ENCODE results near the gene DNAJC13. TPM values are rescaled to one million over a fixed set of nuclear protein-coding genes. Genes with fewer than 3 reads are reported as not detected.

Gene DNAJC13
- polyA plus RNA-seq, 3 donors = 18.7 to 32.3 (median 20.8) TPM

DNA sequence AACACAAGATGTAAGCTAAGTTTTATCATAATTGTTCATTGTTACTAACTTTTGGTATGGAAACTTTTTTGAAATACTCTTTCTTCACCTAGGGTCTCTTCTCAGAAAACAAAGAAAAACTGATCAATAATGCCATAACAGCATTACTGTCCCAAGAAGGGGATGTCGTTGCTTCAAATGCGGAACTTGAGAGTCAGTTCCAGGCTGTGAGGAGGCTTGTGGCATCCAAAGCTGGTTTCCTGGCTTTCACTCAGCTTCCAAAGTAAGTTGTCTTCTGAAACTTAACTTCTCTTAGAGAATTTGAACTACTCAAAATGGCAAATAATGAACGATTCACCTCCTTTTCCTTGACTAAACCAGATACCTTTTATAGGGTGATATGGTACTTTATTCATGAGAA is 39.3 kb downstream of the DNAJC13 start:
- H3K9me3 Mint-ChIP-seq = peaks cover 0 to 1% (median 0%) of the 10 kb centered on the region in 7 donors
- 54% methylated on average over 2 of the region's 3 CpGs for WGBS (ENCODE audit: insufficient coverage)
- H3K4me2 ChIP-seq (replicated peaks; ENCODE audit: extremely low read depth, low read length, poor library complexity, severe bottlenecking) = no peak overlapping the region
- intact Hi-C loops (cut with micrococcal nuclease) = no loop called here
- H3K79me2 ChIP-seq (ENCODE audit: insufficient read depth, low read length) = peaks cover 2% of the 10 kb centered on the region
- no peaks in the 10 kb centered on the region for H3K27me3 Mint-ChIP-seq (ENCODE audit: low read depth in 3 of 3)
- H3K4me3 Mint-ChIP-seq = no peak overlapping the region
- TF ChIP-seq, protein P1, sequence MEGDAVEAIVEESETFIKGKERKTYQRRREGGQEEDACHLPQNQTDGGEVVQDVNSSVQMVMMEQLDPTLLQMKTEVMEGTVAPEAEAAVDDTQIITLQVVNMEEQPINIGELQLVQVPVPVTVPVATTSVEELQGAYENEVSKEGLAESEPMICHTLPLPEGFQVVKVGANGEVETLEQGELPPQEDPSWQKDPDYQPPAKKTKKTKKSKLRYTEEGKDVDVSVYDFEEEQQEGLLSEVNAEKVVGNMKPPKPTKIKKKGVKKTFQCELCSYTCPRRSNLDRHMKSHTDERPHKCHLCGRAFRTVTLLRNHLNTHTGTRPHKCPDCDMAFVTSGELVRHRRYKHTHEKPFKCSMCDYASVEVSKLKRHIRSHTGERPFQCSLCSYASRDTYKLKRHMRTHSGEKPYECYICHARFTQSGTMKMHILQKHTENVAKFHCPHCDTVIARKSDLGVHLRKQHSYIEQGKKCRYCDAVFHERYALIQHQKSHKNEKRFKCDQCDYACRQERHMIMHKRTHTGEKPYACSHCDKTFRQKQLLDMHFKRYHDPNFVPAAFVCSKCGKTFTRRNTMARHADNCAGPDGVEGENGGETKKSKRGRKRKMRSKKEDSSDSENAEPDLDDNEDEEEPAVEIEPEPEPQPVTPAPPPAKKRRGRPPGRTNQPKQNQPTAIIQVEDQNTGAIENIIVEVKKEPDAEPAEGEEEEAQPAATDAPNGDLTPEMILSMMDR (IDR thresholded peaks at IDR 0.05) = no peak
- no peak overlapping the region for H2AFZ ChIP-seq (ENCODE audit: insufficient read depth, low read depth, low read length, poor library complexity, severe bottlenecking)
- H3K9me3 ChIP-seq (replicated peaks in 1 of 2; ENCODE audit: control insufficient read depth in 1 of 2, insufficient read depth in 1 of 2, low read length in 2 of 2) = no peaks in the 10 kb centered on the region
- no peak overlapping the region for H3K9ac ChIP-seq (ENCODE audit: insufficient read depth, low read length, poor library complexity, severe bottlenecking)
- H4K20me1 ChIP-seq (ENCODE audit: insufficient read depth, low read length) = peaks cover 7% of the 10 kb centered on the region
- peaks cover 23 to 39% of the 10 kb centered on the region in 2 donors for H3K4me1 ChIP-seq (ENCODE audit: control insufficient read depth in 1 of 2, insufficient read depth in 2 of 2, low read length in 2 of 2)
- peaks cover 71 to 81% of the 10 kb centered on the region in 2 donors for H3K36me3 Mint-ChIP-seq
- peak overlapping the region in 4 of 7 donors; percentile 53 to 76 (median 68) for H3K27ac Mint-ChIP-seq
- H3K36me3 ChIP-seq (replicated peaks in 1 of 2; ENCODE audit: control insufficient read depth in 1 of 2, insufficient read depth in 2 of 2, low read length in 2 of 2) = peaks cover 85 to 97% of the 10 kb centered on the region in 2 donors
- peak overlapping the region in 1 of 2 donors; percentile 61 for H3K27ac ChIP-seq (ENCODE audit: low read depth in 1 of 2, low read length in 2 of 2)
- H3K4me3 ChIP-seq (replicated peaks in 1 of 3; ENCODE audit: low read depth in 2 of 3, low read length in 3 of 3) = no peak overlapping the region
- peaks cover 31% of the 10 kb centered on the region for H3K4me1 Mint-ChIP-seq
- H3K27me3 ChIP-seq (ENCODE audit: control insufficient read depth in 2 of 2, insufficient read depth in 2 of 2, low read length in 2 of 2) = no peaks in the 10 kb centered on the region
- DNase-seq = peak; percentile 8 to 27 (median 10)

DNA sequence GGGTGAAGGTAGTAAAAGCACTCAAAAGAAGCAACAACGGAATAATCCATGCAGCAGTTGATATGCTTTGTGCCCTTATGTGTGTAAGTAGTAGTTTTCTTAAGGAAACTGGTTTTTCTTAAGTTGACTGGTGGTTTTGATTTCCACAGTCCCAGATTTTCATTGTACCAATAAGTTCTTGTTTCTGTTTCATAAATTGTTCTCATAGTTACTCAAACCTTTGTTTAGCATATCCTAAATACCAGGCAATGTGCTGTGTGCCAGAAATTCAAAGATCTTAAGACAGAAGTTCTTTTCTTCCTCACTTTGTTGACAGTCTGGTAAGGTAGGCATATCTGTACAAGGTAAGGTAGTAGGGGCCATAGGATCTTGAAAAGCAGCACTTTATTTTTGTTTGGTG is 40.0 kb downstream of the DNAJC13 start:
- peaks cover 0 to 1% (median 0%) of the 10 kb centered on the region in 7 donors for H3K9me3 Mint-ChIP-seq
- no peak overlapping the region for H3K4me2 ChIP-seq (replicated peaks; ENCODE audit: extremely low read depth, low read length, poor library complexity, severe bottlenecking)
- no peaks in the 10 kb centered on the region for H3K9me3 ChIP-seq (replicated peaks in 1 of 2; ENCODE audit: control insufficient read depth in 1 of 2, insufficient read depth in 1 of 2, low read length in 2 of 2)
- H3K27ac ChIP-seq (ENCODE audit: low read depth in 1 of 2, low read length in 2 of 2) = peak overlapping the region in 1 of 2 donors; percentile 75
- peaks cover 85 to 96% of the 10 kb centered on the region in 2 donors for H3K36me3 ChIP-seq (replicated peaks in 1 of 2; ENCODE audit: control insufficient read depth in 1 of 2, insufficient read depth in 2 of 2, low read length in 2 of 2)
- intact Hi-C loops (cut with micrococcal nuclease) = no loop called here
- H3K4me1 Mint-ChIP-seq = peaks cover 31% of the 10 kb centered on the region
- peaks cover 4% of the 10 kb centered on the region for H4K20me1 ChIP-seq (ENCODE audit: insufficient read depth, low read length)
- TF ChIP-seq, protein P1 (IDR thresholded peaks at IDR 0.05) = no peak
- H3K27me3 ChIP-seq (ENCODE audit: control insufficient read depth in 2 of 2, insufficient read depth in 2 of 2, low read length in 2 of 2) = no peaks in the 10 kb centered on the region
- H3K4me3 ChIP-seq (replicated peaks in 1 of 3; ENCODE audit: low read depth in 2 of 3, low read length in 3 of 3) = no peak overlapping the region
- WGBS (ENCODE audit: insufficient coverage) = 40% methylated on average over 1 of the region's 1 CpG
- H3K4me1 ChIP-seq (ENCODE audit: control insufficient read depth in 1 of 2, insufficient read depth in 2 of 2, low read length in 2 of 2) = peaks cover 23 to 39% of the 10 kb centered on the region in 2 donors
- peaks cover 70 to 82% of the 10 kb centered on the region in 2 donors for H3K36me3 Mint-ChIP-seq
- H3K4me3 Mint-ChIP-seq = no peak overlapping the region
- no peaks in the 10 kb centered on the region for H3K27me3 Mint-ChIP-seq (ENCODE audit: low read depth in 3 of 3)
- no peak overlapping the region for H3K9ac ChIP-seq (ENCODE audit: insufficient read depth, low read length, poor library complexity, severe bottlenecking)
- peak overlapping the region in 3 of 7 donors; percentile 9 to 74 (median 65) for H3K27ac Mint-ChIP-seq
- no peak for DNase-seq
- H2AFZ ChIP-seq (ENCODE audit: insufficient read depth, low read depth, low read length, poor library complexity, severe bottlenecking) = no peak overlapping the region
- peaks cover 2% of the 10 kb centered on the region for H3K79me2 ChIP-seq (ENCODE audit: insufficient read depth, low read length)
